HCT116 (cell line): Measurements from ENCODE around the gene WNT7B. TPM values are rescaled to one million over a fixed set of nuclear protein-coding genes. Genes with fewer than 3 reads are reported as not detected.

Experiments
- ATAC-seq: fragments of 200-7000 bp; cut with Tn5 transposase; 2 replicates; pipeline ENCODE4 v1.9.1; 2020; ENCODE audit warnings: mild to moderate bottlenecking, moderate library complexity
- BruUV-seq: library from RNA; stranded (reverse); fragments of 400-500 nt; replicated peaks from 2 replicates; lab custom pipeline; 2021; lab: Mats Ljungman, UMichigan
- CTCF ChIA-PET: fragments of 300-600 bp; sonication (Branson Sonifier 250); formaldehyde crosslinking; loops from one replicate; lab custom pipeline; 2021; ENCODE audit warnings: antibody characterized with exemption; lab: Charles Lee
- POLR2A ChIA-PET: fragments of 300-600, 350-600 bp; sonication (Branson Sonifier 250); formaldehyde crosslinking; loops from one replicate; lab custom pipeline; 2021; ENCODE audit warnings: antibody characterized with exemption; lab: Charles Lee
- RAD21 ChIA-PET, 2 experiments: fragments of 300-600 bp; sonication (Branson Sonifier 250); formaldehyde crosslinking; loops; one replicate each; lab custom pipeline; 2023; ENCODE audit warnings: low total read pairs in 2 of 2; ENCODE audit not compliant: uncharacterized antibody in 2 of 2, unreplicated experiment in 2 of 2, low non-redundant PET in 1 of 2; lab: Charles Lee
- DNase-seq: peaks from one replicate; pipeline ENCODE4 v3.0.0-alpha.2; 2010; ENCODE audit warnings: low read depth, low spot score
- H2AFZ ChIP-seq: fragments of 200-600 bp; shearing (Covaris generic), sonication (generic); 2 replicates; pipeline ENCODE4 v1.6.1; 2017; ENCODE audit warnings: low read depth, mixed run types, mixed read lengths, antibody characterized with exemption, low read length; ENCODE audit not compliant: poor library complexity, severe bottlenecking
- H3K27ac ChIP-seq: 2 replicates; pipeline ENCODE4 v1.5.1; 2012; ENCODE audit warnings: low read depth, low read length
- H3K27me3 ChIP-seq: fragments of 200-600 bp; sonication (generic); 2 replicates; pipeline ENCODE4 v1.6.1; 2016; ENCODE audit warnings: mixed run types, low read length, mixed read lengths; ENCODE audit not compliant: insufficient read depth
- H3K36me3 ChIP-seq, 2 experiments: fragments of 200-500 bp in 1 of 2; fragments of 200-600 bp in 1 of 2; sonication (Bioruptor generic) in 1 of 2; sonication (generic) in 1 of 2; 2 replicates each; pipeline versions ENCODE4 v1.5.1 to v1.6.1; 2014 to 2016; ENCODE audit warnings: low read length in 2 of 2, inconsistent platforms in 1 of 2, mixed read lengths in 1 of 2, mixed run types in 1 of 2; ENCODE audit not compliant: insufficient read depth in 2 of 2, control insufficient read depth in 1 of 2
- H3K4me1 ChIP-seq, 2 experiments: fragments of 200-600 bp in 1 of 2; sonication (generic) in 1 of 2; 2 replicates each; pipeline versions ENCODE4 v1.5.1 to v1.6.1; 2012 to 2017; ENCODE audit warnings: low read length in 2 of 2, inconsistent platforms in 1 of 2, mild to moderate bottlenecking in 1 of 2, mixed read lengths in 1 of 2, mixed run types in 1 of 2, moderate library complexity in 1 of 2; ENCODE audit not compliant: insufficient read depth in 2 of 2, control insufficient read depth in 1 of 2
- H3K4me2 ChIP-seq: fragments of 200-600 bp; sonication (generic); 2 replicates; pipeline ENCODE4 v1.6.1; 2017; ENCODE audit warnings: mixed run types, low read length, mixed read lengths
- H3K4me3 ChIP-seq, 2 experiments: fragments of 200-600 bp in 1 of 2; sonication (generic) in 1 of 2; replicated peaks in 1 of 2; 2 replicates each; pipeline ENCODE4 v1.5.1; 2011 to 2016; ENCODE audit warnings: low read length in 2 of 2, control low read depth in 1 of 2, low read depth in 1 of 2, mild to moderate bottlenecking in 1 of 2, mixed read lengths in 1 of 2, mixed run types in 1 of 2
- H3K79me2 ChIP-seq: fragments of 200-600 bp; sonication (generic); 2 replicates; pipeline ENCODE4 v1.6.1; 2017; ENCODE audit warnings: mild to moderate bottlenecking, mixed run types, low read length, moderate library complexity, mixed read lengths; ENCODE audit not compliant: insufficient read depth
- H3K9ac ChIP-seq: fragments of 200-600 bp; sonication (generic); 2 replicates; pipeline ENCODE4 v1.6.1; 2016; ENCODE audit warnings: low read length, mixed read lengths
- H3K9me2 ChIP-seq: fragments of 200-600 bp; sonication (generic), shearing (Covaris generic); 2 replicates; pipeline ENCODE4 v1.6.1; 2017; ENCODE audit warnings: mixed run types, mild to moderate bottlenecking, moderate library complexity; ENCODE audit not compliant: insufficient read depth
- H3K9me3 ChIP-seq, 2 experiments: fragments of 200-500 bp in 1 of 2; fragments of 200-600 bp in 1 of 2; sonication (Bioruptor generic) in 1 of 2; sonication (generic) in 1 of 2; 2 replicates each; pipeline ENCODE4 v1.6.1; 2014 to 2017; ENCODE audit warnings: low read length in 2 of 2, mixed read lengths in 2 of 2, inconsistent platforms in 1 of 2, low read depth in 1 of 2, mild to moderate bottlenecking in 1 of 2, mixed run types in 1 of 2, moderate library complexity in 1 of 2; ENCODE audit not compliant: control insufficient read depth in 1 of 2, insufficient read depth in 1 of 2
- H4K20me1 ChIP-seq: fragments of 200-600 bp; sonication (generic), shearing (Covaris generic); 2 replicates; pipeline ENCODE4 v1.6.1; 2017; ENCODE audit warnings: mixed run types, mild to moderate bottlenecking, moderate library complexity; ENCODE audit not compliant: insufficient read depth
- EZH2 ChIP-seq: fragments of 200-600 bp; sonication (generic); IDR thresholded peaks from 2 replicates; pipeline ENCODE4 v1.6.1; 2017; ENCODE audit warnings: antibody characterized with exemption, mixed run types
- EZH2phosphoT487 ChIP-seq: fragments of 200-600 bp; IDR thresholded peaks from 2 replicates; pipeline ENCODE4 v1.6.1; 2018; ENCODE audit warnings: antibody characterized with exemption, borderline replicate concordance
- FOSL1 ChIP-seq: IDR thresholded peaks from 2 replicates; pipeline ENCODE4 v1.6.1; 2012; ENCODE audit warnings: low read depth
- JUND ChIP-seq: IDR thresholded peaks from 2 replicates; pipeline ENCODE4 v1.6.1; 2012
- SP1 ChIP-seq: IDR thresholded peaks from 2 replicates; pipeline ENCODE4 v1.6.1; 2012; ENCODE audit warnings: low read depth
- SRF ChIP-seq: IDR thresholded peaks from 2 replicates; pipeline ENCODE4 v1.6.1; 2012; ENCODE audit warnings: low read depth
- TCF7L2 ChIP-seq: IDR thresholded peaks from 2 replicates; pipeline ENCODE4 v1.7.0; 2011; ENCODE audit warnings: borderline replicate concordance, inconsistent platforms; ENCODE audit not compliant: insufficient read depth, insufficient read length; ENCODE audit errors: extremely low read depth
- YY1 ChIP-seq: IDR thresholded peaks from 2 replicates; pipeline ENCODE4 v1.6.1; 2011; ENCODE audit warnings: low read length, low read depth, moderate library complexity, mild to moderate bottlenecking; ENCODE audit not compliant: insufficient replicate concordance; ENCODE audit errors: extremely low read depth
- ZNF274 ChIP-seq: fragments of 200-500 bp; sonication (Bioruptor generic); IDR thresholded peaks from 2 replicates; pipeline ENCODE4 v1.6.1; 2014; ENCODE audit warnings: mild to moderate bottlenecking, low read depth, low read length, inconsistent platforms
- intact Hi-C: fragments of 100-400 bp; cut with micrococcal nuclease; formaldehyde crosslinking; loops from 2 replicates; pipeline ENCODE4 v1.10.0; 2022
- total RNA-seq: library from RNA; stranded (reverse); gene quantifications from one replicate; pipeline ENCODE4 v1.2.1, GENCODE V29; 2021; ENCODE audit not compliant: unreplicated experiment
- TF ChIP-seq, protein P1 (sequence below), 3 experiments: fragments of 200-600 bp in 1 of 3; sonication (generic) in 1 of 3; IDR thresholded peaks in 2 of 3; conservative IDR thresholded peaks in 1 of 3; 2 replicates each; pipeline ENCODE4 v1.5.1; 2012 to 2017; ENCODE audit warnings: low read depth in 2 of 3, low read length in 2 of 3, antibody characterized with exemption in 1 of 3, borderline replicate concordance in 1 of 3, control low read depth in 1 of 3, mild to moderate bottlenecking in 1 of 3, mixed read lengths in 1 of 3, mixed run types in 1 of 3, moderate library complexity in 1 of 3; ENCODE audit not compliant: insufficient read depth in 1 of 3
- TF ChIP-seq, protein P2 (sequence below): IDR thresholded peaks from 2 replicates; pipeline ENCODE4 v1.6.1; 2012

Gene WNT7B
- total RNA-seq, 1 experiment from 2014 or later, result 10.5 TPM

DNA sequence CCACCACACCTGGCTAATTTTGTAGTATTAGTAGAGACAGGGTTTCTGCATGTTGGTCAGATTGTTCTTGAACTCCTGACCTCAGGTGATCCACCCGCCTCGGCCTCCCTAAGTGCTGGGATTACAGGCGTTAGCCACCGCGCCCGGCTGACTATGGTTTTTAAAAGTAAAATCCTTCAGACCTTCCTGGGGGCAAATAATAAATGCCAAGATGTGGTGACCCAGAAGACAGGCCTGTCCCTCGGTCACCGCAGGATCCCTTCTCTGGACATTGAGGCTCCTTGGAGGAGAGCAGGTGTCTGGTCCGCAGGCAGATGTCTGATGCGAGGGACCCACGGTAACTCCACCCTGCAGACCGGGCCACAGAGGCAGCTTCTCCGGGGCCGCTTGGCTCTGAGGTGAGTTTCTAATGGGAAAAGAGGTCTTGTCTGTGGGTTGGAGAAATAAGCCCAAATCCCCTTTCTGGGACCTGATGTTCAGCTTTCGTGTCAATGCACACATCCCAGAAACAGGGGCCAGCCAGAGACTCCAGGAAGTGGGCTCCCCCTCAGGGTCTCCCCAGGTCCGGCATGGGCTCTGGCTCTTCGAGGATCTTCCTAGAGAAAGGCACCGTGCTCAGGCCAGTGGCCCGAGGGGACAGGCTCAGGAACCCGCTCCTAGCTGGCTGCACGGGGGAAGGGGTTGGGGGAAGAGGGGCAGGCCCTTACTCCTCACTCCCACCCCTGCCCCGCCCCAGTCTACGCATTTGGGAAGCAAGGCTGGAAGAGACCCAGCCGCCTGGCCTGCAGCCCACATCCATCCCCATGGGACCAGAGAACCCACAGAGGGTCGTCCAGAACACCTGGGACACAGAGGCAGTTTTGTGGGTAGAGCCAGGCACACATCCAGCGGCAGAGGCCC is 100.6 kb downstream of the WNT7B start:
- Histone ChIP-seq H3K9ac (no peak overlapping the region), H2AFZ (no peak overlapping the region), H3K4me3 (no peak overlapping the region), H3K36me3 (no peaks in the 10 kb centered on the region), H3K27me3 (no peaks in the 10 kb centered on the region), H3K4me1 (peaks cover 0 to 2% of the 10 kb centered on the region in 2 experiments; a peak in 2 of 4 replicates), H3K79me2 (no peaks in the 10 kb centered on the region), H3K9me2 (0 out of 2 replicates have a peak, but pooled peaks cover 3% of the 10 kb centered on the region), H4K20me1 (no peaks in the 10 kb centered on the region), H3K27ac (no peak overlapping the region), H3K9me3 (peaks cover 0 to 7% of the 10 kb centered on the region in 2 experiments; a peak in 1 of 4 replicates), H3K4me2 (no peak overlapping the region)
- TF ChIP-seq EZH2phosphoT487 (no peak), FOSL1 (no peak), JUND (no peak), SP1 (no peak), TCF7L2 (no peak)
- ChIA-PET POLR2A (interaction anchor here (0.7 kb wide), 1 partner anchor 235 kb away, joined by 4 read pairs; no protein-coding TSS in a partner anchor), RAD21 (no interaction called here), CTCF (no interaction called here)
- intact Hi-C loops, result no loop called here
- DNase-seq (no peak), ATAC-seq (no peak)
- no TSS peak for BruUV-seq

DNA sequence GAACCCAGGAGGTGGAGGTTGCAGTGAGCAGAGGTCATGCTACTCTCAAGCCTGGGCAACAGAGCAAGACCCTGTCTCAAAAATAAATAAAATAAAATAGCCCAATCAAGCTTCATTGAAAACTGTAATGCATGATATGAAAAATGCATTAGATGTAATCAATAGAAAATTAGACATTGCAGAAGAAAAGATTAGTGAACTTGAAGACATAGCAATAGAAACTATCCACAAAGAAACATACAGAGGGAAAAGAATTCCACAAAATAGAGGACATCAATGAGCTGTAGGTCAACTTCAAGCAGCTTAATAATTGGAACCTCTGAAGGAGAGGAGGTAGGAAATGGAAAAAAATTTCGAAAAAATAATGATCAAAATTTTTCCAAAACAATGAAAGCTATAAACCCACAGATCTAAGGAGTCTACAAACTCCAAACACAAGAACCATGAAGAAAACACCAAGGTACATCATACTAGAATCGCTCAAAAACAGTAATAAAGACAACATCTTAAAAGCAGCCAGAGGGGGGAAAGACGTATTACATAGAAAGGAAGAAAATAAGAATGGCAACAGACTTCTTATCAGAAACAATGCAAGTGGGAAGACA is 104.2 kb downstream of the WNT7B start:
- Histone ChIP-seq H3K4me1 (no peaks in the 10 kb centered on the region), H3K36me3 (no peaks in the 10 kb centered on the region), H3K9me2 (0 out of 2 replicates have a peak, but pooled peaks cover 3% of the 10 kb centered on the region), H3K27ac (no peak overlapping the region), H2AFZ (no peak overlapping the region), H3K79me2 (no peaks in the 10 kb centered on the region), H3K27me3 (no peaks in the 10 kb centered on the region), H3K4me2 (no peak overlapping the region), H3K9ac (no peak overlapping the region), H4K20me1 (no peaks in the 10 kb centered on the region), H3K4me3 (no peak overlapping the region), H3K9me3 (peaks cover 0 to 7% of the 10 kb centered on the region in 2 experiments; a peak in 1 of 4 replicates)
- no TSS peak for BruUV-seq
- DNase-seq (no peak), ATAC-seq (no peak)
- RAD21 ChIA-PET, result no interaction called here
- POLR2A ChIA-PET, result no interaction called here
- CTCF ChIA-PET, result no interaction called here
- intact Hi-C loops, result no loop called here
- TF ChIP-seq, protein P1, sequence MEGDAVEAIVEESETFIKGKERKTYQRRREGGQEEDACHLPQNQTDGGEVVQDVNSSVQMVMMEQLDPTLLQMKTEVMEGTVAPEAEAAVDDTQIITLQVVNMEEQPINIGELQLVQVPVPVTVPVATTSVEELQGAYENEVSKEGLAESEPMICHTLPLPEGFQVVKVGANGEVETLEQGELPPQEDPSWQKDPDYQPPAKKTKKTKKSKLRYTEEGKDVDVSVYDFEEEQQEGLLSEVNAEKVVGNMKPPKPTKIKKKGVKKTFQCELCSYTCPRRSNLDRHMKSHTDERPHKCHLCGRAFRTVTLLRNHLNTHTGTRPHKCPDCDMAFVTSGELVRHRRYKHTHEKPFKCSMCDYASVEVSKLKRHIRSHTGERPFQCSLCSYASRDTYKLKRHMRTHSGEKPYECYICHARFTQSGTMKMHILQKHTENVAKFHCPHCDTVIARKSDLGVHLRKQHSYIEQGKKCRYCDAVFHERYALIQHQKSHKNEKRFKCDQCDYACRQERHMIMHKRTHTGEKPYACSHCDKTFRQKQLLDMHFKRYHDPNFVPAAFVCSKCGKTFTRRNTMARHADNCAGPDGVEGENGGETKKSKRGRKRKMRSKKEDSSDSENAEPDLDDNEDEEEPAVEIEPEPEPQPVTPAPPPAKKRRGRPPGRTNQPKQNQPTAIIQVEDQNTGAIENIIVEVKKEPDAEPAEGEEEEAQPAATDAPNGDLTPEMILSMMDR (IDR thresholded peaks at IDR 0.05 in 2 of 3, conservative IDR thresholded peaks at IDR 0.05 in 1 of 3; ENCODE audit: borderline replicate concordance in 1 of 3, insufficient read depth in 1 of 3, low read depth in 2 of 3, low read length in 2 of 3), result no peak
- TF ChIP-seq EZH2 (no peak), ZNF274 (no peak), SRF (no peak), FOSL1 (no peak), TCF7L2 (no peak), YY1 (no peak)
- TF ChIP-seq, protein P2, sequence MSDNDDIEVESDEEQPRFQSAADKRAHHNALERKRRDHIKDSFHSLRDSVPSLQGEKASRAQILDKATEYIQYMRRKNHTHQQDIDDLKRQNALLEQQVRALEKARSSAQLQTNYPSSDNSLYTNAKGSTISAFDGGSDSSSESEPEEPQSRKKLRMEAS, result no peak
